Measurements from ENCODE around the gene DDX41.

- TF ChIP-seq CTCF (conservative IDR thresholded peaks at IDR 0.05 in 1 of 2, IDR thresholded peaks at IDR 0.05 in 1 of 2; ENCODE audit: low read depth in 1 of 2, low read length in 2 of 2) (no peak), EZH2 (IDR thresholded peaks at IDR 0.05; ENCODE audit: low read length, missing control alignments) (no peak)
Observed at GRCh38 chr5:177529247-177530203, 12.8 kb upstream of the DDX41 start.

All from fibroblast of lung (primary cell).